DOHH2 (cell line): Measurements from ENCODE around the gene RMP24.
A peak's percentile ranks its signal among the peaks of the same experiment; 100 is the strongest.

ENCODE experiments used
- H3F3A ChIP-seq: fragments of 200-600 bp; sonication (generic), shearing (Covaris generic); 2 replicates; pipeline ENCODE4 v1.6.0; 2016; ENCODE audit warnings: antibody characterized with exemption, mild to moderate bottlenecking; ENCODE audit not compliant: control insufficient read depth, insufficient read depth
- H3K27ac ChIP-seq: fragments of 200-600 bp; sonication (generic); 2 replicates; pipeline ENCODE4 v1.5.1; 2014; ENCODE audit warnings: low read depth, mild to moderate bottlenecking, low read length, moderate library complexity
- H3K27me3 ChIP-seq: fragments of 200-600 bp; sonication (generic); 2 replicates; pipeline ENCODE4 v1.6.1; 2014; ENCODE audit warnings: mild to moderate bottlenecking, low read length, mixed read lengths; ENCODE audit not compliant: control insufficient read depth
- H3K36me3 ChIP-seq: fragments of 200-600 bp; sonication (generic); 2 replicates; pipeline ENCODE4 v1.6.1; 2014; ENCODE audit warnings: mild to moderate bottlenecking, low read length, moderate library complexity, mixed read lengths; ENCODE audit not compliant: control insufficient read depth
- H3K4me1 ChIP-seq: fragments of 200-600 bp; sonication (generic); 2 replicates; pipeline ENCODE4 v1.6.1; 2014; ENCODE audit warnings: mild to moderate bottlenecking, low read length, mixed read lengths; ENCODE audit not compliant: control insufficient read depth
- H3K4me2 ChIP-seq: fragments of 200-600 bp; sonication (generic); 2 replicates; pipeline ENCODE4 v1.6.0; 2014; ENCODE audit warnings: mild to moderate bottlenecking, low read length, moderate library complexity
- H3K4me3 ChIP-seq: fragments of 200-600 bp; sonication (generic); 2 replicates; pipeline ENCODE4 v1.5.1; 2014; ENCODE audit warnings: mild to moderate bottlenecking, low read length, mixed read lengths
- H3K79me2 ChIP-seq: fragments of 200-600 bp; sonication (generic); 2 replicates; pipeline ENCODE4 v1.6.1; 2014; ENCODE audit warnings: mild to moderate bottlenecking, low read length, mixed read lengths; ENCODE audit not compliant: control insufficient read depth
- H3K9me2 ChIP-seq: fragments of 200-600 bp; sonication (generic); replicated peaks from 2 replicates; pipeline ENCODE4 v1.6.1; 2014; ENCODE audit warnings: mild to moderate bottlenecking, low read length, mixed read lengths; ENCODE audit not compliant: control insufficient read depth
- H3K9me3 ChIP-seq: fragments of 200-600 bp; sonication (generic); 2 replicates; pipeline ENCODE4 v1.6.1; 2014; ENCODE audit warnings: antibody characterized with exemption, low read length, mixed read lengths; ENCODE audit not compliant: control insufficient read depth, insufficient read depth
- H4K20me1 ChIP-seq: fragments of 200-600 bp; sonication (generic); 2 replicates; pipeline ENCODE4 v1.6.0; 2014; ENCODE audit warnings: low read depth, mild to moderate bottlenecking, antibody characterized with exemption, low read length, moderate library complexity; ENCODE audit not compliant: control insufficient read depth, insufficient read depth
- CTCF ChIP-seq: fragments of 200-600 bp; sonication (generic); IDR thresholded peaks from one replicate; pipeline ENCODE4 v1.5.1; 2014; ENCODE audit warnings: antibody characterized with exemption, mild to moderate bottlenecking, low read depth, low read length; ENCODE audit not compliant: poor library complexity, severe bottlenecking
- EZH2phosphoT487 ChIP-seq: fragments of 200-600 bp; sonication (generic); IDR thresholded peaks from 2 replicates; pipeline ENCODE4 v1.6.1; 2017; ENCODE audit warnings: borderline replicate concordance, mild to moderate bottlenecking, antibody characterized with exemption, low read length, moderate library complexity, mixed read lengths

Gene RMP24

GRCh38 chr18:35968278-35968880 is 4.1 kb upstream of the RMP24 start:
- Histone ChIP-seq H3K27me3 (no peaks in the 10 kb centered on the region), H3K9me2 (no peaks in the 10 kb centered on the region), H3K4me1 (peaks cover 20% of the 10 kb centered on the region), H3F3A (no peaks in the 10 kb centered on the region), H3K36me3 (peaks cover 6% of the 10 kb centered on the region; the same call in 1 of the 2 replicates), H3K27ac (no peak overlapping the region), H4K20me1 (no peaks in the 10 kb centered on the region), H3K9me3 (no peaks in the 10 kb centered on the region), H3K4me3 (no peak overlapping the region), H3K79me2 (peaks cover 17% of the 10 kb centered on the region), H3K4me2 (no peak overlapping the region)
- TF ChIP-seq CTCF (no peak), EZH2phosphoT487 (no peak)

- no peaks in the 10 kb centered on the region for H3K9me2 ChIP-seq
- H3K27ac ChIP-seq = no peak overlapping the region
- H4K20me1 ChIP-seq = no peaks in the 10 kb centered on the region
- TF ChIP-seq EZH2phosphoT487 (no peak), CTCF (no peak)
- no peaks in the 10 kb centered on the region for H3K9me3 ChIP-seq
- H3K36me3 ChIP-seq = peaks cover 16% of the 10 kb centered on the region; the same call in 1 of the 2 replicates
- H3F3A ChIP-seq = no peaks in the 10 kb centered on the region
- no peak overlapping the region for H3K4me2 ChIP-seq
- H3K4me3 ChIP-seq = no peak overlapping the region
- H3K4me1 ChIP-seq = peaks cover 29% of the 10 kb centered on the region
- no peaks in the 10 kb centered on the region for H3K27me3 ChIP-seq
- H3K79me2 ChIP-seq = peaks cover 28% of the 10 kb centered on the region
Measured at GRCh38 chr18:35969676-35970075, 2.8 kb upstream of the RMP24 start.

- no peaks in the 10 kb centered on the region for H4K20me1 ChIP-seq
- TF ChIP-seq EZH2phosphoT487 (no peak), CTCF (no peak)
- no peaks in the 10 kb centered on the region for H3F3A ChIP-seq
- peak overlapping the region; percentile 89 for H3K4me3 ChIP-seq
- peaks cover 29% of the 10 kb centered on the region for H3K4me1 ChIP-seq
- H3K27me3 ChIP-seq = no peaks in the 10 kb centered on the region
- peak overlapping the region; percentile 97 for H3K4me2 ChIP-seq
- H3K27ac ChIP-seq = peak overlapping the region; percentile 49
- H3K9me2 ChIP-seq = no peaks in the 10 kb centered on the region
- H3K79me2 ChIP-seq = peaks cover 28% of the 10 kb centered on the region
- peaks cover 34% of the 10 kb centered on the region for H3K36me3 ChIP-seq
- no peaks in the 10 kb centered on the region for H3K9me3 ChIP-seq
Measured at GRCh38 chr18:35971661-35972196, 750 bp upstream of the RMP24 start.
